ENCODE results near the gene RABGAP1.

DNA sequence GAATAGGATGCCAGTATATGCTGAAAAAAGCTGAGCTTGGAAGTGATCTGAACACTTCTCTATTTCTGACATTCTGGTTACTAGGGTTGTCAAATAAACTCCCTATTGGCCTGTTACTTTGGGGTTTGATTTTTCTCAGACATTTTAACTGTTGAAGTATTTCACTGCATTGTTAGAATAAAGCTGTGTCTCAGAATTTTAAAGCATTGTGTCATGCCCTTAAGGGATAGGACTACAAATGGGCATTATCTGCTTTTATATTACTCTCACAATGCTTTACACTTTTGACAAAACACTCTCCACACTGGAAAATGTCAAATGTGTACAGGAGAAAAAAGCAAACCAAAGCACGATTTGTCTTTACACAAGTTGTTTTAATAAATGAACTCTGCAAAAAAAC, 75.8 kb downstream of the RABGAP1 start:
- TF ChIP-seq, protein P1, sequence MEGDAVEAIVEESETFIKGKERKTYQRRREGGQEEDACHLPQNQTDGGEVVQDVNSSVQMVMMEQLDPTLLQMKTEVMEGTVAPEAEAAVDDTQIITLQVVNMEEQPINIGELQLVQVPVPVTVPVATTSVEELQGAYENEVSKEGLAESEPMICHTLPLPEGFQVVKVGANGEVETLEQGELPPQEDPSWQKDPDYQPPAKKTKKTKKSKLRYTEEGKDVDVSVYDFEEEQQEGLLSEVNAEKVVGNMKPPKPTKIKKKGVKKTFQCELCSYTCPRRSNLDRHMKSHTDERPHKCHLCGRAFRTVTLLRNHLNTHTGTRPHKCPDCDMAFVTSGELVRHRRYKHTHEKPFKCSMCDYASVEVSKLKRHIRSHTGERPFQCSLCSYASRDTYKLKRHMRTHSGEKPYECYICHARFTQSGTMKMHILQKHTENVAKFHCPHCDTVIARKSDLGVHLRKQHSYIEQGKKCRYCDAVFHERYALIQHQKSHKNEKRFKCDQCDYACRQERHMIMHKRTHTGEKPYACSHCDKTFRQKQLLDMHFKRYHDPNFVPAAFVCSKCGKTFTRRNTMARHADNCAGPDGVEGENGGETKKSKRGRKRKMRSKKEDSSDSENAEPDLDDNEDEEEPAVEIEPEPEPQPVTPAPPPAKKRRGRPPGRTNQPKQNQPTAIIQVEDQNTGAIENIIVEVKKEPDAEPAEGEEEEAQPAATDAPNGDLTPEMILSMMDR (conservative IDR thresholded peaks at IDR 0.05 in 1 of 2, IDR thresholded peaks at IDR 0.05 in 1 of 2; ENCODE audit: extremely low read depth in 1 of 2, insufficient read depth in 1 of 2, low read depth in 1 of 2, low read length in 2 of 2), result no peak
- no peak for TF ChIP-seq EZH2 (IDR thresholded peaks at IDR 0.05; ENCODE audit: borderline replicate concordance, low read length)
